Kasumi-1 (cell line): ENCODE results near the gene PDE12.
A peak's percentile ranks its signal among the peaks of the same experiment; 100 is the strongest.

ENCODE experiments used
- DNase-seq, 2 experiments: peaks; one replicate each; lab custom pipeline; 2025; lab: John Stamatoyannopoulos, UW

Gene PDE12

GRCh38 chr3:57555738-57556458 is at the start of gene PDE12:
Gene PDE12 (plus strand): TSS chr3:57556274. CDS start chr3:57556380, 106 bp downstream.
- DNase-seq, result peak; percentile 88 to 95

GRCh38 chr3:57512166-57512565 is 43.9 kb upstream of the PDE12 start:
- no peak for DNase-seq

- DNase-seq, result peak in 1 of 2 experiments; percentile 17
Measured at GRCh38 chr3:57518276-57518915, 37.7 kb upstream of the PDE12 start.

GRCh38 chr3:57530071-57530608 is 25.9 kb upstream of the PDE12 start:
- no peak for DNase-seq

GRCh38 chr3:57538465-57538864 is 17.6 kb upstream of the PDE12 start:
- no peak for DNase-seq

GRCh38 chr3:57544181-57545125 is 11.6 kb upstream of the PDE12 start, which contains the start of gene DNAH12:
Gene DNAH12 (minus strand): TSS chr3:57544344. CDS start chr3:57542870, 1,474 bp downstream.
- no peak for DNase-seq

- DNase-seq, result no peak
Measured at GRCh38 chr3:57545636-57546268, 10.3 kb upstream of the PDE12 start.

- no peak for DNase-seq
Measured at GRCh38 chr3:57546616-57547015, 9.5 kb upstream of the PDE12 start.

GRCh38 chr3:57555306-57555705 is 768 bp upstream of the PDE12 start:
- DNase-seq, result peak in 1 of 2 experiments; percentile 27

GRCh38 chr3:57556459-57557084 is 498 bp downstream of the PDE12 start:
- DNase-seq, result peak in 1 of 2 experiments; percentile 53

GRCh38 chr3:57557085-57557537 is 1.0 kb downstream of the PDE12 start:
- DNase-seq, result peak; percentile 38 to 42

GRCh38 chr3:57559526-57559925 is 3.5 kb downstream of the PDE12 start:
- DNase-seq, result no peak

- no peak for DNase-seq
Measured at GRCh38 chr3:57569859-57570450, 13.9 kb downstream of the PDE12 start.

GRCh38 chr3:57570878-57571277 is 14.8 kb downstream of the PDE12 start:
- no peak for DNase-seq

- DNase-seq, result no peak
Measured at GRCh38 chr3:57572096-57572495, 16.0 kb downstream of the PDE12 start.

- no peak for DNase-seq
Measured at GRCh38 chr3:57575966-57576626, 20.0 kb downstream of the PDE12 start.

- DNase-seq, result no peak
Measured at GRCh38 chr3:57577801-57578200, 21.7 kb downstream of the PDE12 start.

- peak in 1 of 2 experiments; percentile 24 for DNase-seq
Measured at GRCh38 chr3:57582474-57583168, 26.5 kb downstream of the PDE12 start.

GRCh38 chr3:57583544-57583943 is 27.5 kb downstream of the PDE12 start:
- no peak for DNase-seq
